Right lung (tissue), 5 donors: ENCODE measurements around the gene SCARF2. TPM values are rescaled to one million over a fixed set of nuclear protein-coding genes. Genes with fewer than 3 reads are reported as not detected.

Source experiments
- DNase-seq, 2 donors: peaks; one replicate each; pipeline ENCODE4 v3.0.0-alpha.2; 2013
- polyA plus RNA-seq, 5 donors: library from polyadenylated mRNA; unstranded; fragments of 120-200 nt; gene quantifications; one replicate each; pipeline versions ENCODE4 v1.2.1 to v1.2.3, GENCODE V29; 2013; ENCODE audit warnings: inconsistent platforms in 1 of 5, low replicate concordance in 1 of 5; ENCODE audit not compliant: insufficient read length in 5 of 5, insufficient read depth in 1 of 5

The SCARF2 gene
- polyA plus RNA-seq, 5 donors, result 15.1 to 39.6 (median 23.5) TPM

DNA sequence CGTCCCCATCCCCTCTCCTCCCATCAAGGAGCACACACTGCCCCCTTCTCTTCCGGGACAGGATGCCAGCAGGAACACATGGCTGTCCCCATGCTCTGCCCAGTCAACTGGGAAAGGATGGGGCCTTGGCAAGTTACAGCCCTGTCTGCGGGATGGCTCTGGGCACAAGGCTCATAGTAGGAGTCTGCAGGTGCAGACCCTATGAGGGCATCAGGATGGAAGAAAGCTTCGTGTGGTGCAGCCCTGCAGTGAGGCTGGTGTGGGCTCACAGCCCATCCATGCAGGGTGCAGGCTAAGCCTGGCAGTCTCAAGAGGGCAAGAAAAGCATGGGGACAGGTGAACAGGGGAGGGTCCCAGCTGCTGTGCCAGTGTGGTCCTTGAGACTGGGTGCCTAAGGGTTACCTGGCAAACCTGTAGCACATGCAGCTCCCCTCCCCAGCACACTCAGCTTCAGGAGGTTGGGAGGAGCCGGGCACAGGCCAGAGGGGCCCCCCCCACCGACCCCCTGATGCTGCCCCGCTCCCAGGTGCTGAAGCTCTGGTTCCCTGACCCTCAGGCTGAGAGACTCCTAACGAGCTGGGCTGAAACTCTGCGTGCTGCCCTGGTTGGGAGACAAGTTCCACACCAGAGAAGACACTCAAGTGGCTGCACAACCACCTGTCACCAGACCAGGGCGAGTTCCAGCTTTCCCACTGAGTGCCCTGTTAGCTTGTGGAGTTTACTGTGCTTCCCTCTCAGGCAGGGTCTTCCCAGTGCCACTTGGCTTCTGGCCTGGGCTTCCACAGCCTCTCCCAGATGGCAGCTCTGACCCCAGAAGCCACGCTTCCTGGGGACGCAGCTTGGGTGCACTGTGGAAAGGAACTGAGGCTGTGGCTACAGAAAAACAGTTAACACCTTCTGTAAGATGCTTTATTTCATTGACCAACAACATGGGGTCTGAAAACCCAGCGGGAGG lies 3.3 kb upstream of the SCARF2 start:
- no peak for DNase-seq

GRCh38 chr22:20439928-20440575 lies 2.4 kb upstream of the SCARF2 start:
- DNase-seq, result no peak

DNA sequence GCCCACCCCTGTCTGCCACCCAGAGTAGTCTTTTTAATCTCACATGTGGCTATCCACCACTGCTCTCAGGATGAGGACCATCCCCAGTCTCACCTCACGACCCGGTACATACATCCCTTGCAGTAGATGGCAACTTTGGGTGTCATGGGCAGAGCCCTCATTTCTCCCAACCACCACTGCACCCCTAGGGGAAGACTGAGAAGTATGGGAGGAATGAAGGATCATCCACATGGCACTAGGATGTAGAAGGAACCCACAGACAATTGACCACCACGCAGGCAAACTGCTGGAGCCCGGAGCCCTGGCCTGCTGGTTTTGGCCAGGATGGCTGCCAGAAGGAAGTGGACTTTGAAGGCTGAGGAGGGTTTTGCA lies 1.9 kb upstream of the SCARF2 start:
- DNase-seq, result no peak

DNA sequence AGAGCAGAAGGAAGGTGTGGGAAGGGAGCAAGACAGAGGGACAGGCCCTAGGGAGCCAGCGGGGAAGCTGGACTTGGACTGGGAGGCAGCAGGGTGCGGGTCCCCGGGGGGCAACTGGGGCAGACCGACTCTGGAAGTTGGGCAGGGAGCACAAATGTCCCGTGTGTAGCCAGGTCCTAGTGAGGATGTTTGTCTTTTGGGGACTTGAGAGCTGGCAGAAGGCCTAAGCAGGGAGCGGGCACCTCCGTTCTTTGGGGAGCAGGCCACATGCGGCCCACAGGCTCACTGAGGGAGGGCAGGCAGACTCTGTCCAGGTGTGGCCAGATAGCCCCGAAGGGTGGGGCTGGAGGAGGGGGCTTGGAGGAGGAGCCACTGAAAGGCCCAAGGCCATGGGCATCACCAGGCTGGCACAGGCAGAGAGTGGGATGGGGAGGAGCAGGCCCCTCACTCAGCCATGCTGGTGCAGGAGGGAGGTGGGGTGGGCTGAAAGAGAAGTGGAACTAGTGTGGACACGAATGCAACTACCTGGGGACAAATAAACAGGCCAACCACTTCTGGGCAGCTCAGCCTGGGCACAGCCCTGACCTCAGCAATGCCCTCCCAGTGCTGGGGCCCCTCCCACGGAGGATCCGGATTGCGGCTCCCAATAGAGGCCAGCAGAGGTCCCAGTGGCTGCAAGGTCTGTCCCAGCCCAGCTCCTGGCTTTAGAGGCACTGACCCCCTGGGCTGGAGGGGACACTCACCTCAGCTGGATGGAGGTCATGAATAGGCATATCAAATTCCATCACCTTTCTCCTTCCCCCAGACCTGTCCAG lies 1.3 kb upstream of the SCARF2 start:
- DNase-seq, result no peak

GRCh38 chr22:20438427-20438677 lies 727 bp upstream of the SCARF2 start:
- DNase-seq, result no peak

GRCh38 chr22:20436768-20437612 lies 635 bp downstream of the SCARF2 start:
- no peak for DNase-seq

DNA sequence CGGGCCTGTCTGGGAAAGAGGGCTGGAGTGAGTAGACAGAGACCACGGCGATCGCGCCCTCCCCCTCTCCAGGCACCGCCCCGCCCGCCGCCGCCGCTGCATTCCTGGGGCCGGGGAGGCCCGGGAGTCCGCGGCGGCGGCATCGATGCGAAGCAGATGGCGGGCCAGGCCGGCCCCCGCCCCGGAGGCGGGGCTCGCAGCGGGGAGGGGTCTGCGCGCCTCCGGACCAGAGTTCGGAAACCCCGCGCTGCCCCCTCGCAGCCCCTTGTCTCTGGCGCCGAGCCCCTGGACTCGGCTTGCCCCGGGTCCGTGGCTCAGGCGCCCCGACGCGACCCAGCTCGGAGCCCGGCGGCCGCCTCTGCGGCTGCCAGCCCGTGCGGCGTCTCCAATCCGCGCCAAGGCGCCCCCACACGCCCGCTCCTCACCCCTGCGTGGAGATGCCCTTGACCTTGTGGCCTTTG lies 1.3 kb downstream of the SCARF2 start:
- peak; percentile 74 to 80 for DNase-seq

- no peak for DNase-seq
These were observed 2.0 kb downstream of the SCARF2 start for GRCh38 chr22:20435436-20436306.

- DNase-seq, result no peak
These were observed 2.9 kb downstream of the SCARF2 start for GRCh38 chr22:20434773-20435172.

DNA sequence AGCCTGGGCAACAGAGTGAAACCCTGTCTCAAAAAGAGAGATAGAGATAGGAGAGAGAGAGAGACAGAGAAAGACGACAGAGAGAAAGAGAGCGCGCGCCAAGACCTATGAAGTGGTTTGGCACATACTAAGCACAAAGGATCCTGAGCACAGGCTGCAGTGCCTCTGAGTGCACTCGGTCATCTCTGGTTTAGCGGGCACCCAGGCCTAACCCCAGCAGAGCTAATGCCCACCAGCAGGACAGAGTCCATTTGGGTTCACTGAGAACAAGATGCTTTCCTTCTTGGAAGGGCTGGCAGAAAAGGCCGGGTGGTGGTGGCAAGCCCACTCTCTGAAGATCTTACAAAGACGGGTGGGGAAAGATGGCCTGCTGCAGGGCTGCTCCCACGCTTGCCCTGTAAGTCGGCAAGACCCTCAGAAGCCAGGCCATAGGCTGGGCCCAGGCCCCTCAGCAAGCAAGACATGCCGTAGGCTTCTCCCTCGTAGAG lies 3.3 kb downstream of the SCARF2 start:
- no peak for DNase-seq

GRCh38 chr22:20433686-20434241 lies 3.9 kb downstream of the SCARF2 start:
- DNase-seq, result no peak

- no peak for DNase-seq
These were observed 4.4 kb downstream of the SCARF2 start for GRCh38 chr22:20433191-20433590.

- DNase-seq, result no peak
These were observed 5.4 kb downstream of the SCARF2 start for GRCh38 chr22:20432244-20432686.

DNA sequence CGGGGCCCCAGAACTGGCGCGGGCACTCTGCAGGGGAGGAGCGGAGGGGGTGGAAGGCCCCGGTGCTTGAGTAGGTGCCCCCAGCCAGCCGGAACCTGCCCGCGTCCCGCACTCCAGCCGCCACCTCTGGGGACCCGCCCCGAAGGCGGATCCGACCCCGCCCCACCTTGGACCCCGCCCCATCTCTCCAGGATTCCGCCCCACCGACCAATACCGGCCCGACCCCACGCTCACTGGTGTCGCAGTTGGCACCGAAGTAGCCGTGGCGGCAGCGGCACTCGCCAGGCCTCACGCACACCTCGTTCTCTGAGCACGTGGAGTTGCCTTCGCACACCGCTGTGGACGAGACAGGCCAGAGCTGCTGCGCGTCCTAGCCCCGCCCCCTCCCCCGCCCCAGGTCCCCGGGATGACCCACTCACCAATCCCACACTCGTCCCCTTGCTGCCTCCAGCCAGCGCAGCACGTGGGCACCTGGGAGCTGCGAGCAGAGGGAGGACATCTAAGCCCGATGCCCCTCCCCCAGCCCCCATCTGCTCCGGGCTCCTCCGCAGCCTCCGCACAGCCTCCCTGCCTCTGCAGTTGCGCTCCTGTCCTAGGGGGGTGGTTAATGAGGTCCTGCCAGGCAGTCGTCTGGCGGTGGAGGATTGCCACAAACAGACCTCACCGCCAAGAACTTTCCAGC lies 6.0 kb downstream of the SCARF2 start:
- no peak for DNase-seq

DNA sequence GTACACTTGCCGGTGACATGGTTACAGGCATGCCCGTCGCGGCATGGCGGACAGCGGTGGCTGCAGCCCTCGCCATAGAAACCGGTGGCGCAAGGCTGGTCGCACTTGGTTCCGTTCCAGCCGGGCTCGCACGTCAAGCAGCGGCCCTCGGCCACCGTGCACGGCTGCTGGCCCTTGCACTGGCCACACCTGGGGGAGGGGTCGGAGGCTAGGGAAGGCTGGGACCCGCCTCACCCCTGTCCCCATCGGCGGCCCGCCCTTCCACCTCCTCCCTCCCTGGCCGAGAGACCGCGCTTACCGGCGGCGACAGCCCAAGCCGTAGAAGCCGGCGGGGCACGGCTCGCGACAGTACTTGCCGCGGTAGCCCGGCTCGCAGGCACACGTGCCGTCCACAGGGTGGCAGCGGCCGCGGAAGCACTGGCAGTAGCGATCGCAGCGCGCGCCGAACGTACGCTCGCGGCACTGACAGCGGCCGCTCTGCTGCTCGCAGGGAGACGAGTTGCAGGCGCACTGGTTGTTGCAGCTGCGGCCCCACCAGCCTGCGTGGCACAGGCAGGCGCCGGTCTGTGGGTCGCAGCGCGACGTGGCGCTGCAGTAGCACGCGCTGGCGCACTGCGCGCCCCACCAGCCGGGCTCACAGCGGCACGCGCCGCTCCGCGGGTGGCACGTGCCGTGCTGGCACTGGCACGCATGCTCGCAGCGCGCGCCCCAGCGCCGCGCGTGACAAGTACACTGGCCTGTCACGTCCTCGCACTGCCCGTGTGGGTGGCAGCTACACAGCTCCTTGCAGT lies 6.7 kb downstream of the SCARF2 start:
- no peak for DNase-seq

- DNase-seq, result no peak
These were observed 7.4 kb downstream of the SCARF2 start for GRCh38 chr22:20430101-20430719.

- no peak for DNase-seq
These were observed 8.1 kb downstream of the SCARF2 start for GRCh38 chr22:20429254-20430100.
